Activated CD4-positive, alpha-beta T cell treated with anti-CD3 and anti-CD28 coated beads for 24 hours (primary cell): ENCODE results near the gene ZNF460.
A peak's percentile ranks its signal among the peaks of the same experiment; 100 is the strongest.
"Not testable (repeated sequence)": the region's sequence is repeated elsewhere in the genome, so short reads cannot be mapped to it uniquely, and the experiment has no call there.

Experiments
- DNase-seq, 2 donors: peaks; one replicate each; pipeline ENCODE4 v3.0.0-alpha.2; 2020; ENCODE audit warnings: low read depth in 2 of 2

The ZNF460 gene

DNA sequence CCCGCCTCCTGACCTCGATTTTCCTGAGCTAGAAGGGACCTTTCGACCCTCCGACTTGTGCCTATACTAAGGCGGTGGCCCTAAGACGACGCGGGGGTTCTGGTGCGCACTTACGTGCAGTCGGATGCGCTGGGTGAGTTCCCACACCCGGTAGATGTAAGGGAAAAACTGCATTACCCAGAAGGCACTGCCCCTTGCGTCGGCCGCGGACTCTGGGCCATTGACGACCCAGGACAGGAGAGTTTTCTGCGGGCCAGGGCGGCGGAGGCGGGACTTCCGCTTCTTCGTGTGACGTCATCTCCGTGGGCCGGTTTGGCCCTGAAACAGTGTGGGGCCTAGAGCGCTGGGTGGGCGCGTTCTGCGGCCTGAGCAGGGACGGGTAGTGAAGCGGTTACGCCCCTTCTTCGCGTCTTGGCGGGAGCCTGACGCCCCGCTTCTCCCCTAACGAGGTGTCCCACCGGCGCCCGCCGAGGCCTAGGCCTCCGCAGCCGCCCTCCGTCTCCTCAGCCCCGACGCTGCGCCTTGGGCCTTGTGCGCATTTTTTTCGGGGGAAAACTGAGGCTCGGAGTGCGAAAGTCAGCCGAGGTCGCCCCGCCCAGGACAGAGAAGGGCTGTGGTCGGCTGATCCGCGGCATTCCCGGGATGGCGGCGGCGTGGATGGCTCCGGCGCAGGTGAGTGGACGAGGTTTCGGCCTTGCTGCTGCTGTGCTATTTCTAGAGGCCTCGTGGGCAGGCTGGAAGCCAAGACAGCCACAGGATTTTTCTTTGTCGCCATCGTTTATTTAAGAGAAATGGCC is at the start of gene ZNF460:
Gene ZNF460 (plus strand): TSS at position 321 of the 797 bp plus-strand sequence. CDS start 322 bp downstream, at position 643.
- peak; percentile 89 to 95 for DNase-seq

DNA sequence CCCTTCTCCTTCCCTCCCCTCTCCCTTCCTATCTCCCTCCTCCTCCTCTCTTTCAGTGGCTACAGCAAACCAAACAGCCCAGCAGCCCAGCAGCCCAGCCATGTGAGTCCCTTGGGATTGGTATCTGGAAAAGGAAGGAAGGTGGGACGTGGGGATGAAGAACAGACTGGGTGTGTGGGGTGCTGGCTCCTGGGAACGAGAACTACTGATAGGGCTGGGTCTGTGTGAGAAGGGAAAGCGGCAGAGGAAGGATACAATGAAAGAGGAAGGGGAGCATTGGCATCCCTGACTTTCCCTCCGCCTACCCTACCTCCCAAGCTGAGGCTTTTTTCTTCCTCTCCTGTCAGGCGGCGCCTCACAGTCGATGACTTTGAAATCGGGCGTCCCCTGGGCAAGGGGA is 48.6 kb upstream of the ZNF460 start:
- no peak for DNase-seq

DNA sequence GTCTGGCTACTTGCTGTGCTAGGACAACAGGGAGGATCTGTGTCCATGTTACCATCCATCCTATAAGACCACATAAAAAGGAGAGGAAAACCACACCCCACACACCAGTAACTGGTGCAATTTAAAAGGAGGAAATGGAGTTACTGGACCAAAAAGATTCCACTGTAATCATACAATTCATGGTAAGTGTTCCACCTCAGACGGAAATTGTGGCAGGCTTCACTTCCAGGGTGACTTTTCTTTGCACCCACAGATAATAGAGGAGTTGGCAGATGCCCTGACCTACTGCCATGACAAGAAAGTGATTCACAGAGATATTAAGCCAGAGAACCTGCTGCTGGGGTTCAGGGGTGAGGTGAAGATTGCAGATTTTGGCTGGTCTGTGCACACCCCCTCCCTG is 47.1 kb upstream of the ZNF460 start:
- no peak for DNase-seq

DNA sequence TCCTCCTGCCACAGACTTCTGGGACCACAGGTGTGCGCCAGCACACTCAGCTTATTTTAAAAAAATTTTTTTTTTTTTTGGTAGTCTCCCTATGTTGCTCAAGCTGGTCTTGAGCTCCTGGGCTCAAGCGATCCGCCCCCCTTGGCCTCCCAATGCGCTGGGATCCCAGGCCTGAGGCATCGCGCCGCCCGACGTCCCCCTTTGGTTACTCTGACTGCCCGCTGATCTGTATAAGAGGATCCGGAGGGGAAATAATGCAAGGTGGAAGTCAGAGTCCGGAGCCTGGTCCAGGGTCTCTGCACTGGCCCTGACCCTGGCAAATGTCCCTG is 40.3 kb upstream of the ZNF460 start:
- DNase-seq, result no peak

DNA sequence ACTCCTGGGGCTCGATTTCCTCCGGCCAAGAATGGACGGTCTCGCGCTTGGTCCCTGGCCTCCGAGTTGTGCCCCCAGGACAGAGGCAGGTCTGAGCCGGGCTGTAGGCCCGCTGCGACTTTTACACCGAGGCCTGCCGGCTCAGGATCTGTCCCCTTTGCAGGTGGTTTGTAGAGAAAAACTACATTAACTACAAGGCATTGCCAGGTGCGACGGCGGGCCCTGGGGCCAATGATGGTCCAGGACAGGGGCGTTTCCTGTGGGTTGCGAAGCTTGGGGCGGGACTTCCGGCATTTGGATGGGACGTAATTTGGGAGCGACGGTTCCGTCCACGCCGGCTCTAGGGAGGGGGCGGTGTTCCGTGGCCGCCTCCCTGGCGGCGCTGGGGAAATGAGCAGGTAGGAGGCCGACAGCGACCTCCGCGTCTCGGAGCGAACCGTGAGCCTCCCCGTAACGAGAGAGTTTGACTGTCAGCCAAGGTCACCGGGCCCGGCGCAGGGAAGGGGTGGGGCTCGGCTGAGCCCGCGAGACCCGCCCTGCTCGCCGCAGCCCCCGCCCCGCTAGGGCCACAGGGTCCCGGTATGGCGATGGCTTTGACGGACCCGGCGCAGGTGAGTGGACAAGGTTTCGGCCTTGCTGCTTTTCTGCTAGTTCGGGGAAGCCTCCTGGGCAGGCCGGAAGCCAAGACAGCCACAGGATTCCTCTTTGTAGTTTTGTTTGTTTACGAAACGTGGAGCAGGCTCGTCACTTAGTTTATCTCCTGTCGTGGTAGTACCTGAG is 39.8 kb upstream of the ZNF460 start, which contains the start of gene ZNF805:
Gene ZNF805 (plus strand): TSS at position 322 of the 780 bp plus-strand sequence. CDS start 260 bp downstream, at position 582.
- peak; percentile 87 to 93 for DNase-seq

GRCh38 chr19:57241176-57241575 is 39.1 kb upstream of the ZNF460 start:
- DNase-seq, result no peak

- no peak for DNase-seq
Observed at GRCh38 chr19:57242821-57243220, 37.5 kb upstream of the ZNF460 start.

DNA sequence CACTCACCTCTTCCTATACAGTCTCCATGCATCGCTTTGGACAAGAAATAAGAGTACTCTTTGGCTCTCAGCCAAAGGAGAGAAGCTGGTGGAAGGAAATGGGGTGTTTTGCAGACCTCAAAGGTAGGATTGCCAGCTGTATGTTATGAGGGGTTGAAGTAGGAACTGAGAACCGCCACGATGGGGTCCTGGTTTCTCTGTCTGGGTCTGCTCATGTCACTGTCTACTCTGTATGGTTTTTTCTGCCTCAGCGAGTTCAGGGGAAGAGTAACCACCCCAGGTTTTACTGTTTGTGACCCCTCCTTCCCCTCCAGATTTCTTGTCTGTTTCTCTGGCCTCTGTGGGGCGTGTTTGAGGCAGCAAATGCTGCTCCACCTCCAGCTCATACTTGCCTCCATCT is 35.8 kb upstream of the ZNF460 start:
- no peak for DNase-seq

- no peak for DNase-seq
Observed at GRCh38 chr19:57245066-57245465, 35.2 kb upstream of the ZNF460 start.

- no peak for DNase-seq
Observed at GRCh38 chr19:57245959-57246358, 34.3 kb upstream of the ZNF460 start.

GRCh38 chr19:57248646-57249045 is 31.6 kb upstream of the ZNF460 start:
- DNase-seq, result no peak

DNA sequence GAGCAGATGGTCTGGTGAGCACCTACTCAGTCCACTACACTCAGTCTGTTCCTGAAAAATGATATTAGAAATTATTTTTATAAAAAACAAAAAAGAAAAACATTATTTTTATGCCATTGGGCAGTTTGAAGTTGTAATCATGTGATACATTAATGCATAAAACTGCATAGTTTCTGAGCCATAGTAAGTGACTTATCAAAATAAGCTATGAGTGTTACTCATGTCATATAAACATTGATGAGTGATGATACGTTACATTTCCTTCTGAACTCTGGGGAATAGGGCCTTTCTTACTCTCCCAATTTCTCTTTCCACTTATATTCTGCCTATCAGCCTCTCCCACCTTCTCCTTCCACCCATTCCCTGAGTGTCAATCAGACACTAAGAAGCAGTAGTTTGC is 31.0 kb upstream of the ZNF460 start:
- no peak for DNase-seq

GRCh38 chr19:57253767-57254166 is 26.5 kb upstream of the ZNF460 start:
- not testable (repeated sequence) for DNase-seq

DNA sequence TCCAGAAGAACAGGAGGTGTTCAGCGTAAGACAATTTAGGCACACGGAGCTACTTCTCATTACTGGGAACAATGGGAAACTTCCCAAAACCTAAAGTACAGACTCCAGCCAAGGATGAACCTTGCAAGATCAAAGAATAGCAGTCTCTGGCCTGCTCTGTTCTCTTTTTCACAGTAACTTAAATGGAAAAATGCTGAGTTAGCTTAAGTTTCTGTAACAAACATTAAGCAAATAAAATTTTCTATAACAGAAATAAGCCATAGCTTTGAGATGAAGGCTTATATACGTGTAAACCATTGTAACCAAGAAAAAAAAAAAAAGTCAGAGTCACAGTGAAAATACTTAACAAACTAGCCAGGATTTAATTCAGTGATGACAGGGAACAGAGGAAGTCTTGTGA is 18.2 kb upstream of the ZNF460 start:
- DNase-seq, result no peak

GRCh38 chr19:57263244-57263741 is 17.0 kb upstream of the ZNF460 start:
- DNase-seq, result no peak

- DNase-seq, result no peak
Observed at GRCh38 chr19:57267291-57267690, 13.0 kb upstream of the ZNF460 start.

- DNase-seq, result no peak
Observed at GRCh38 chr19:57269515-57270250, 10.6 kb upstream of the ZNF460 start.

- DNase-seq, result no peak
Observed at GRCh38 chr19:57271280-57271679, 9.0 kb upstream of the ZNF460 start.

DNA sequence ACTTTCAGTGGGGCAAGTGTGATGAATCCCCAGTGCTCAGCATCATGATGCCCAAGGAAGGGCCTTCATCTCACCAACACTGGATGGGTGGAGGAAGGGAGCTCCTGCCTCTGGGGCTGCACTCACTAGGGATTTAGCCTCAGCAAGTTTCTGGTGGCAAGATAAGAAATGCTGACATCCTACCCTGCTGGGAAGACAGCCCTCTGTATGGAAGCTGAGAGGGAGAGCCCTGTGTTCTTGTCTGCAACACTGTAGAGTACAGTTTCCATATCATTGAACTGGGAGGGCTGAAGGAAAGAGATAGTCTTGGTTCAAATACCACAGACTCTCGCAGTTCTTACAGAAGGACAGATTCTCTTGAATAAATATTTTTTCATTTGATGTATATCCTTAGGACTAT is 7.3 kb upstream of the ZNF460 start:
- no peak for DNase-seq

DNA sequence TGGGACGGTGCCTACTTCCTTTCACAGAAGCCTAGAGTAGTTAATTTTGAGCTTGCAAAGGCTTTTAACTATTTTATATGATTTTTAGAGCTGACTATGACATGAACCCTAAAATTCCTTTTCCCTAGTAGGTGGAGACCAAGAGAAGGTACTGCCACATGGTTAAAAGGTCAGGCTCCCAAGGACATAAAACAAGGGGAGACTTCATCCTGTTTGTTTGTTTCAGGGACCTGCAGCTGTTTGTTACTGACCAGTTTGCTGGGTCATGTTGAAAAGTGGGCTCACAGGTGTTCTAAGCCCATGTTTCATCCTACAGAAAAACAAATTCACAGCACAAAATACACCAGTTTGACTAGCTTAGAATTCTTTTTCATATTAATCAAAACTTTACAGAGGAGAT is 3.9 kb upstream of the ZNF460 start:
- DNase-seq, result no peak

- DNase-seq, result not testable (repeated sequence)
Observed at GRCh38 chr19:57278481-57278880, 1.8 kb upstream of the ZNF460 start.
